Measurements from ENCODE around the gene KCNIP1. TPM values are rescaled to one million over a fixed set of nuclear protein-coding genes. Genes with fewer than 3 reads are reported as not detected.
A peak's percentile ranks its signal among the peaks of the same experiment; 100 is the strongest.

Gene KCNIP1
- total RNA-seq, 1 donor from 2014 or later, result 0.45 TPM

- Mint-ChIP-seq H3K9me3 (ENCODE audit: unreplicated experiment) (peaks cover 2% of the 10 kb centered on the region), H3K36me3 (ENCODE audit: low read depth, unreplicated experiment) (no peaks in the 10 kb centered on the region), H3K4me1 (ENCODE audit: low read depth, unreplicated experiment) (peaks cover 3% of the 10 kb centered on the region), H3K27ac (ENCODE audit: unreplicated experiment) (no peak overlapping the region), H3K4me3 (ENCODE audit: unreplicated experiment) (no peak overlapping the region), H3K27me3 (ENCODE audit: low read depth, unreplicated experiment) (peaks cover 40% of the 10 kb centered on the region)
- Histone ChIP-seq H3K4me2 (ENCODE audit: low read length) (no peak overlapping the region), H4K20me1 (ENCODE audit: insufficient read depth, low read length) (no peaks in the 10 kb centered on the region), H3K9me3 (ENCODE audit: insufficient read depth, low read depth, low read length) (no peaks in the 10 kb centered on the region), H3K36me3 (ENCODE audit: insufficient read depth, low read length) (no peaks in the 10 kb centered on the region), H2AFZ (ENCODE audit: low read depth, low read length) (no peak overlapping the region), H3K9ac (ENCODE audit: low read length) (no peak overlapping the region), H3K4me3 (ENCODE audit: insufficient read depth, low read depth, low read length) (no peak overlapping the region), H3K27ac (ENCODE audit: low read depth, low read length) (no peak overlapping the region), H3K4me1 (ENCODE audit: insufficient read depth, low read length) (peaks cover 3% of the 10 kb centered on the region), H3K27me3 (ENCODE audit: insufficient read depth, low read length) (peaks cover 7% of the 10 kb centered on the region), H3K79me2 (ENCODE audit: insufficient read depth, low read length) (no peaks in the 10 kb centered on the region)
- DNase-seq (ENCODE audit: low read depth), result no peak
- TF ChIP-seq CTCF (IDR thresholded peaks at IDR 0.05; ENCODE audit: insufficient read depth, low read depth, low read length), result no peak
- no peak for TF ChIP-seq EZH2 (IDR thresholded peaks at IDR 0.05; ENCODE audit: insufficient read depth, low read length)
- FAIRE-seq, result no peak
These were observed 244.0 kb downstream of the KCNIP1 start for GRCh38 chr5:170747851-170748250.

- Histone ChIP-seq H3K79me2 (ENCODE audit: insufficient read depth, low read length) (no peaks in the 10 kb centered on the region), H3K9me3 (ENCODE audit: insufficient read depth, low read depth, low read length) (no peaks in the 10 kb centered on the region), H3K4me1 (ENCODE audit: insufficient read depth, low read length) (peaks cover 3% of the 10 kb centered on the region), H2AFZ (ENCODE audit: low read depth, low read length) (no peak overlapping the region), H4K20me1 (ENCODE audit: insufficient read depth, low read length) (no peaks in the 10 kb centered on the region), H3K4me2 (ENCODE audit: low read length) (no peak overlapping the region), H3K27ac (ENCODE audit: low read depth, low read length) (no peak overlapping the region), H3K9ac (ENCODE audit: low read length) (no peak overlapping the region), H3K4me3 (ENCODE audit: insufficient read depth, low read depth, low read length) (no peak overlapping the region), H3K36me3 (ENCODE audit: insufficient read depth, low read length) (no peaks in the 10 kb centered on the region), H3K27me3 (ENCODE audit: insufficient read depth, low read length) (peaks cover 7% of the 10 kb centered on the region)
- Mint-ChIP-seq H3K36me3 (ENCODE audit: low read depth, unreplicated experiment) (no peaks in the 10 kb centered on the region), H3K9me3 (ENCODE audit: unreplicated experiment) (peaks cover 2% of the 10 kb centered on the region), H3K27me3 (ENCODE audit: low read depth, unreplicated experiment) (peaks cover 37% of the 10 kb centered on the region), H3K4me3 (ENCODE audit: unreplicated experiment) (no peak overlapping the region), H3K4me1 (ENCODE audit: low read depth, unreplicated experiment) (peaks cover 3% of the 10 kb centered on the region), H3K27ac (ENCODE audit: unreplicated experiment) (no peak overlapping the region)
- DNase-seq (ENCODE audit: low read depth), result no peak
- TF ChIP-seq CTCF (IDR thresholded peaks at IDR 0.05; ENCODE audit: insufficient read depth, low read depth, low read length) (no peak), EZH2 (IDR thresholded peaks at IDR 0.05; ENCODE audit: insufficient read depth, low read length) (no peak)
- no peak for FAIRE-seq
These were observed 245.2 kb downstream of the KCNIP1 start for GRCh38 chr5:170748951-170749471.

GRCh38 chr5:170749911-170750431 is 246.2 kb downstream of the KCNIP1 start:
- Histone ChIP-seq H3K9me3 (ENCODE audit: insufficient read depth, low read depth, low read length) (no peaks in the 10 kb centered on the region), H3K36me3 (ENCODE audit: insufficient read depth, low read length) (no peaks in the 10 kb centered on the region), H3K9ac (ENCODE audit: low read length) (no peak overlapping the region), H2AFZ (ENCODE audit: low read depth, low read length) (no peak overlapping the region), H3K27ac (ENCODE audit: low read depth, low read length) (no peak overlapping the region), H3K27me3 (ENCODE audit: insufficient read depth, low read length) (peaks cover 5% of the 10 kb centered on the region), H3K79me2 (ENCODE audit: insufficient read depth, low read length) (no peaks in the 10 kb centered on the region), H3K4me1 (ENCODE audit: insufficient read depth, low read length) (peaks cover 3% of the 10 kb centered on the region), H4K20me1 (ENCODE audit: insufficient read depth, low read length) (no peaks in the 10 kb centered on the region), H3K4me3 (ENCODE audit: insufficient read depth, low read depth, low read length) (no peak overlapping the region), H3K4me2 (ENCODE audit: low read length) (no peak overlapping the region)
- Mint-ChIP-seq H3K36me3 (ENCODE audit: low read depth, unreplicated experiment) (no peaks in the 10 kb centered on the region), H3K4me1 (ENCODE audit: low read depth, unreplicated experiment) (peaks cover 3% of the 10 kb centered on the region), H3K9me3 (ENCODE audit: unreplicated experiment) (peaks cover 2% of the 10 kb centered on the region), H3K27me3 (ENCODE audit: low read depth, unreplicated experiment) (peaks cover 34% of the 10 kb centered on the region), H3K27ac (ENCODE audit: unreplicated experiment) (peak overlapping the region; percentile 34), H3K4me3 (ENCODE audit: unreplicated experiment) (no peak overlapping the region)
- no peak for DNase-seq (ENCODE audit: low read depth)
- no peak for FAIRE-seq
- no peak for TF ChIP-seq EZH2 (IDR thresholded peaks at IDR 0.05; ENCODE audit: insufficient read depth, low read length)
- TF ChIP-seq CTCF (IDR thresholded peaks at IDR 0.05; ENCODE audit: insufficient read depth, low read depth, low read length), result no peak
